HepG2 (cell line): Measurements from ENCODE around the gene ZPLD1. TPM values are rescaled to one million over a fixed set of nuclear protein-coding genes. Genes with fewer than 3 reads are reported as not detected.

Source experiments
- ATAC-seq: fragments of 200-7000 bp; cut with Tn5 transposase; 3 replicates; pipeline ENCODE4 v1.9.1; 2020; ENCODE audit warnings: mild to moderate bottlenecking, moderate library complexity
- BruUV-seq: library from RNA; stranded (reverse); fragments of 400-500 nt; replicated peaks from 2 replicates; lab custom pipeline; 2021; lab: Mats Ljungman, UMichigan
- CTCF ChIA-PET: fragments of 300-600 bp; formaldehyde crosslinking; extraction: SDS; loops from one replicate; lab custom pipeline; 2021; ENCODE audit warnings: low total read pairs, inconsistent platforms, low intra/inter-chr PET ratio; lab: Yijun Ruan, JAX
- POLR2A ChIA-PET: fragments of 350-600 bp; sonication (Branson Sonifier 250); formaldehyde crosslinking; loops from one replicate; lab custom pipeline; 2020; ENCODE audit warnings: antibody characterized with exemption, inconsistent platforms; lab: Yijun Ruan, JAX
- DNase-seq: peaks from one replicate; pipeline ENCODE4 v3.0.0-alpha.2; 2015; ENCODE audit warnings: low spot score
- FAIRE-seq: peaks from 3 replicates; lab custom pipeline; 2011; peaks lifted over from hg19 to GRCh38; lab: Jason Lieb, UNC
- H2AFZ ChIP-seq: one replicate; pipeline ENCODE4 v1.6.1; 2011; ENCODE audit warnings: low read length, inconsistent platforms
- H3K27ac ChIP-seq: fragments of 300-600 bp; 3 replicates; pipeline ENCODE4 v1.8.0; 2011; ENCODE audit warnings: mixed run types, mild to moderate bottlenecking, mixed read lengths, low read length, inconsistent platforms; ENCODE audit not compliant: insufficient read depth; ENCODE audit errors: extremely low read length
- H3K27me3 ChIP-seq, 2 experiments: fragments of 200-600 bp in 1 of 2; 2 replicates in 1 of 2; 3 replicates in 1 of 2; pipeline versions ENCODE4 v1.6.0 to v1.8.0; 2011; ENCODE audit warnings: low read length in 2 of 2, mild to moderate bottlenecking in 2 of 2, moderate library complexity in 2 of 2, inconsistent platforms in 1 of 2; ENCODE audit not compliant: insufficient read depth in 2 of 2, control insufficient read depth in 1 of 2
- H3K36me3 ChIP-seq, 2 experiments: fragments of 200-600 bp in 1 of 2; replicated peaks in 1 of 2; 2 replicates in 1 of 2; 3 replicates in 1 of 2; pipeline versions ENCODE4 v1.5.1 to v1.8.0; 2011; ENCODE audit warnings: low read length in 2 of 2, inconsistent platforms in 1 of 2; ENCODE audit not compliant: insufficient read depth in 2 of 2, control insufficient read depth in 1 of 2
- H3K4me1 ChIP-seq: 2 replicates; pipeline ENCODE4 v1.5.1; 2012; ENCODE audit warnings: low read length, inconsistent platforms; ENCODE audit not compliant: insufficient read depth
- H3K4me2 ChIP-seq: 2 replicates; pipeline ENCODE4 v1.6.0; 2011; ENCODE audit warnings: low read depth, low read length, inconsistent platforms
- H3K4me3 ChIP-seq, 3 experiments: fragments of 200-600 bp in 1 of 3; sonication (generic), shearing (Covaris generic) in 1 of 3; replicated peaks in 1 of 3; 2 replicates each; pipeline ENCODE4 v1.5.1; 2011 to 2016; ENCODE audit warnings: low read length in 3 of 3, inconsistent platforms in 2 of 3, low read depth in 2 of 3, mild to moderate bottlenecking in 2 of 3, control low read depth in 1 of 3, mixed read lengths in 1 of 3; ENCODE audit not compliant: insufficient read depth in 1 of 3
- H3K79me2 ChIP-seq: one replicate; pipeline ENCODE4 v1.6.1; 2011; ENCODE audit warnings: low read length, inconsistent platforms; ENCODE audit not compliant: insufficient read depth
- H3K9ac ChIP-seq: 2 replicates; pipeline ENCODE4 v1.6.0; 2011; ENCODE audit warnings: mild to moderate bottlenecking, low read depth, low read length, inconsistent platforms; ENCODE audit not compliant: insufficient read depth
- H3K9me3 ChIP-seq: 2 replicates; pipeline ENCODE4 v1.5.1; 2012; ENCODE audit warnings: mild to moderate bottlenecking, low read length
- H4K20me1 ChIP-seq: 2 replicates; pipeline ENCODE4 v1.6.0; 2011; ENCODE audit warnings: inconsistent platforms, mild to moderate bottlenecking, low read length, moderate library complexity; ENCODE audit not compliant: insufficient read depth
- ASH2L ChIP-seq: fragments of 300-600, 200-600 bp; sonication (generic); IDR thresholded peaks from 2 replicates; pipeline ENCODE4 v1.7.0; 2017; ENCODE audit warnings: low read depth, mild to moderate bottlenecking, moderate library complexity, mixed read lengths, low read length; ENCODE audit not compliant: insufficient read length
- ATM ChIP-seq: fragments of 450-650 bp; IDR thresholded peaks from 2 replicates; pipeline ENCODE4 v1.7.1; 2017; ENCODE audit warnings: mild to moderate bottlenecking, borderline replicate concordance
- CCAR2 ChIP-seq: fragments of 200-400 bp; formaldehyde crosslinking; optimal IDR thresholded peaks from 2 replicates; pipeline ENCODE3; 2018; ENCODE audit warnings: low read depth, mild to moderate bottlenecking, low read length, moderate library complexity
- ELF1 ChIP-seq: sonication (generic); formaldehyde crosslinking; IDR thresholded peaks from 2 replicates; pipeline ENCODE4 v1.4.0; 2020; ENCODE audit warnings: missing genetic modification reagents
- GATA4 ChIP-seq: sonication (generic); IDR thresholded peaks from 2 replicates; pipeline ENCODE4 v1.6.1; 2016; ENCODE audit warnings: antibody characterized with exemption, low read depth, borderline replicate concordance
- HHEX ChIP-seq: IDR thresholded peaks from 2 replicates; pipeline ENCODE4 v1.6.1; 2016; ENCODE audit warnings: control low read depth
- HNF1B ChIP-seq: sonication (generic); formaldehyde crosslinking; IDR thresholded peaks from 2 replicates; pipeline ENCODE4 v1.5.1; 2020; ENCODE audit warnings: mild to moderate bottlenecking, moderate library complexity, missing genetic modification reagents
- MEIS1 ChIP-seq: sonication (generic); formaldehyde crosslinking; IDR thresholded peaks from 2 replicates; pipeline ENCODE4 v1.9.0; 2021; ENCODE audit warnings: mild to moderate bottlenecking, missing genetic modification reagents, moderate library complexity, borderline replicate concordance
- MTA1 ChIP-seq: sonication (generic); formaldehyde crosslinking; IDR thresholded peaks from 2 replicates; pipeline ENCODE4 v1.4.0; 2020; ENCODE audit warnings: missing genetic modification reagents, mild to moderate bottlenecking, borderline replicate concordance
- MXD3 ChIP-seq: IDR thresholded peaks from 2 replicates; pipeline ENCODE4 v1.6.1; 2016; ENCODE audit warnings: mild to moderate bottlenecking, missing biosample characterization, missing genetic modification reagents
- RNF219 ChIP-seq: sonication (generic); formaldehyde crosslinking; IDR thresholded peaks from 2 replicates; pipeline ENCODE4 v1.5.0; 2020; ENCODE audit warnings: mild to moderate bottlenecking, missing genetic modification reagents
- SAP130 ChIP-seq: IDR thresholded peaks from 2 replicates; pipeline ENCODE4 v1.6.1; 2016; ENCODE audit warnings: low read depth
- SCMH1 ChIP-seq: sonication (generic); formaldehyde crosslinking; IDR thresholded peaks from 2 replicates; pipeline ENCODE4 v1.9.0; 2021; ENCODE audit warnings: missing genetic modification reagents, mild to moderate bottlenecking, borderline replicate concordance
- SMAD9 ChIP-seq: sonication (generic); formaldehyde crosslinking; IDR thresholded peaks from 2 replicates; pipeline ENCODE4 v1.5.1; 2020; ENCODE audit warnings: mild to moderate bottlenecking, missing genetic modification reagents
- TRIM24 ChIP-seq: sonication (generic); formaldehyde crosslinking; IDR thresholded peaks from 2 replicates; pipeline ENCODE4 v1.8.0; 2022; ENCODE audit warnings: mild to moderate bottlenecking, missing genetic modification reagents
- U2AF2 ChIP-seq: fragments of 200-400 bp; formaldehyde crosslinking; IDR thresholded peaks from 2 replicates; pipeline ENCODE4 v1.6.1; 2017; ENCODE audit warnings: low read depth, mild to moderate bottlenecking, low read length
- ZGPAT ChIP-seq: IDR thresholded peaks from 2 replicates; pipeline ENCODE4 v1.6.1; 2016; ENCODE audit warnings: mild to moderate bottlenecking
- ZNF451 ChIP-seq: sonication (generic); formaldehyde crosslinking; IDR thresholded peaks from 2 replicates; pipeline ENCODE4 v1.5.0; 2020; ENCODE audit warnings: mild to moderate bottlenecking, missing genetic modification reagents
- ZNF678 ChIP-seq: sonication (generic); formaldehyde crosslinking; IDR thresholded peaks from 2 replicates; pipeline ENCODE4 v1.4.0; 2020; ENCODE audit warnings: mild to moderate bottlenecking, missing genetic modification reagents
- ZNF740 ChIP-seq: sonication (generic); formaldehyde crosslinking; IDR thresholded peaks from 2 replicates; pipeline ENCODE4 v1.4.0; 2020; ENCODE audit warnings: missing genetic modification reagents
- WGBS: methylation state at CpG from one replicate; pipeline ENCODE4 v1.1.6; 2017; ENCODE audit warnings: low lambda C conversion rate; 5-methylcytosine and 5-hydroxymethylcytosine counted together
- in situ Hi-C: cut with HindIII; loops from 2 replicates; pipeline ENCODE4 v1.10.0; 2017; ENCODE audit warnings: low pct_unique_long_range_greater_than_20kb; ENCODE audit not compliant: extremely low pct_ligation_motif_present
- intact Hi-C: fragments of 100-400 bp; cut with micrococcal nuclease; formaldehyde crosslinking; loops from one replicate; pipeline ENCODE4 v1.10.0; 2022; ENCODE audit not compliant: unreplicated experiment
- polyA plus RNA-seq, 8 experiments: library from polyadenylated mRNA; depleted of rRNA in 3 of 8; stranded (reverse) in 7 of 8; unstranded in 1 of 8; fragments of >200 nt; fragmentation: Illumina TruSeq in 4 of 8; extraction: Trizol in 4 of 8; gene quantifications; 2 replicates each; pipeline versions ENCODE4 v1.2.1 to v1.2.3, GENCODE V29; 2011 to 2016; ENCODE audit warnings: low read depth in 4 of 8, missing spikeins in 1 of 8, mixed read lengths in 1 of 8; ENCODE audit not compliant: insufficient read depth in 1 of 8
- total RNA-seq, 5 experiments: library from RNA; depleted of rRNA; stranded (reverse); fragments of >200 nt; fragmentation: Illumina TruSeq; extraction: Trizol; gene quantifications; 2 replicates each; pipeline ENCODE4 v1.2.3, GENCODE V29; 2016; ENCODE audit warnings: low read depth in 1 of 5

ZPLD1 gene
- total and polyA plus RNA-seq, 2 of the 13 experiments (the other 11 are each of a cell fraction or from before 2014, with no cell fraction given): not detected

- CTCF ChIA-PET: no interaction called here
- Histone ChIP-seq H3K79me2 (no peaks in the 10 kb centered on the region), H3K9ac (no peak overlapping the region), H2AFZ (no peak overlapping the region), H3K9me3 (no peaks in the 10 kb centered on the region)
- DNase-seq (no peak), FAIRE-seq (no peak)
- BruUV-seq: no TSS peak
- TF ChIP-seq SCMH1 (CRISPR knock-in tag): no peak
- no peak for TF ChIP-seq SAP130 (CRISPR knock-in tag)
- no peak for TF ChIP-seq RNF219 (CRISPR knock-in tag)
- TF ChIP-seq ZNF740 (CRISPR knock-in tag): no peak
- no peak for TF ChIP-seq ATM
- no peak for TF ChIP-seq GATA4
- no peak for TF ChIP-seq TRIM24 (CRISPR knock-in tag)
- TF ChIP-seq ZNF678 (CRISPR knock-in tag): no peak
- TF ChIP-seq MTA1 (CRISPR knock-in tag): no peak
- no peak for TF ChIP-seq U2AF2
- TF ChIP-seq HNF1B (CRISPR knock-in tag): no peak
- TF ChIP-seq MXD3 (CRISPR knock-in tag): no peak
- TF ChIP-seq ASH2L: no peak
- no peak for TF ChIP-seq ZGPAT (CRISPR knock-in tag)
- no peak for TF ChIP-seq HHEX (CRISPR knock-in tag)
- TF ChIP-seq MEIS1: no peak
- no peak for TF ChIP-seq SMAD9 (CRISPR knock-in tag)
- TF ChIP-seq CCAR2: no peak
- no peak for TF ChIP-seq ELF1 (CRISPR knock-in tag)
- no peak for TF ChIP-seq ZNF451 (CRISPR knock-in tag)
- TF ChIP-seq, all 625 proteins: peak for 0
- no peaks in the 10 kb centered on the region for H4K20me1 ChIP-seq
- in situ Hi-C loops (no loop called here), intact Hi-C loops (no loop called here)
- no peak overlapping the region for H3K4me3 ChIP-seq
- H3K4me1 ChIP-seq: no peaks in the 10 kb centered on the region
- no peaks in the 10 kb centered on the region for H3K27me3 ChIP-seq
- H3K27ac ChIP-seq: no peak overlapping the region
- POLR2A ChIA-PET: no interaction called here
- WGBS: 0% methylated on average over 1 of the region's 1 CpG
- no peak overlapping the region for H3K4me2 ChIP-seq
- ATAC-seq: no peak
- H3K36me3 ChIP-seq: no peaks in the 10 kb centered on the region
These were observed 36.6 kb upstream of the ZPLD1 start for GRCh38 chr3:102398176-102398575.
